Ishikawa (cell line): Measurements from ENCODE around the gene SAMD14.

Experiments
- CEBPB ChIP-seq: IDR thresholded peaks from 2 replicates; pipeline ENCODE4 v1.6.1; 2012
- CREB1 ChIP-seq: IDR thresholded peaks from 2 replicates; pipeline ENCODE4 v1.6.1; 2012; ENCODE audit warnings: low read depth
- EGR1 ChIP-seq: IDR thresholded peaks from 2 replicates; pipeline ENCODE4 v1.6.1; 2012
- EP300 ChIP-seq: IDR thresholded peaks from 2 replicates; pipeline ENCODE4 v1.6.1; 2012; ENCODE audit warnings: borderline replicate concordance
- FOXM1 ChIP-seq: IDR thresholded peaks from 2 replicates; pipeline ENCODE4 v1.6.1; 2012; ENCODE audit warnings: low read depth, borderline replicate concordance
- MAX ChIP-seq: IDR thresholded peaks from 2 replicates; pipeline ENCODE4 v1.6.1; 2012
- NFIC ChIP-seq: IDR thresholded peaks from 2 replicates; pipeline ENCODE4 v1.6.1; 2012
- RAD21 ChIP-seq: IDR thresholded peaks from 2 replicates; pipeline ENCODE4 v1.6.1; 2012; ENCODE audit warnings: low read depth
- REST ChIP-seq: IDR thresholded peaks from 2 replicates; pipeline ENCODE4 v1.6.1; 2012; ENCODE audit warnings: low read depth, mild to moderate bottlenecking
- TAF1 ChIP-seq: IDR thresholded peaks from 2 replicates; pipeline ENCODE4 v1.6.1; 2012; ENCODE audit warnings: low read depth, mild to moderate bottlenecking
- TCF12 ChIP-seq: IDR thresholded peaks from 2 replicates; pipeline ENCODE4 v1.6.1; 2012; ENCODE audit warnings: low read depth
- TEAD4 ChIP-seq: IDR thresholded peaks from 2 replicates; pipeline ENCODE4 v1.6.1; 2012
- USF1 ChIP-seq: IDR thresholded peaks from 2 replicates; pipeline ENCODE4 v1.6.1; 2012
- YY1 ChIP-seq: IDR thresholded peaks from 2 replicates; pipeline ENCODE4 v1.6.1; 2012; ENCODE audit warnings: low read depth
- ZBTB7A ChIP-seq: IDR thresholded peaks from 2 replicates; pipeline ENCODE4 v1.6.1; 2012; ENCODE audit warnings: low read depth

Gene SAMD14

GRCh38 chr17:50088952-50089825 lies 40.8 kb downstream of the SAMD14 start:
- TF ChIP-seq RAD21: no peak
- no peak for TF ChIP-seq ZBTB7A
- TF ChIP-seq MAX: no peak
- TF ChIP-seq REST: no peak
- TF ChIP-seq EP300: no peak
- TF ChIP-seq YY1: no peak
- no peak for TF ChIP-seq CREB1
- no peak for TF ChIP-seq EGR1
- no peak for TF ChIP-seq TEAD4
- TF ChIP-seq FOXM1: no peak
- TF ChIP-seq CEBPB: no peak
- TF ChIP-seq NFIC: no peak
- no peak for TF ChIP-seq TAF1
- no peak for TF ChIP-seq TCF12
- no peak for TF ChIP-seq USF1

- TF ChIP-seq YY1: no peak
- no peak for TF ChIP-seq REST
- no peak for TF ChIP-seq TCF12
- TF ChIP-seq CEBPB: no peak
- no peak for TF ChIP-seq USF1
- TF ChIP-seq TAF1: no peak
- TF ChIP-seq MAX: no peak
- no peak for TF ChIP-seq EP300
- no peak for TF ChIP-seq NFIC
- TF ChIP-seq RAD21: no peak
- TF ChIP-seq EGR1: no peak
- TF ChIP-seq FOXM1: no peak
- TF ChIP-seq TEAD4: no peak
- TF ChIP-seq CREB1: no peak
- TF ChIP-seq ZBTB7A: no peak
Observed at GRCh38 chr17:50087912-50088405, 42.0 kb downstream of the SAMD14 start.

GRCh38 chr17:50087246-50087911 lies 42.6 kb downstream of the SAMD14 start:
- peak; percentile 96 for TF ChIP-seq RAD21
- no peak for TF ChIP-seq MAX

- TF ChIP-seq FOXM1 (no peak), TEAD4 (no peak), MAX (no peak), TAF1 (no peak), EGR1 (no peak), TCF12 (no peak), EP300 (no peak), USF1 (no peak), ZBTB7A (no peak), CREB1 (no peak), NFIC (no peak), CEBPB (no peak), RAD21 (no peak), YY1 (no peak), REST (no peak)
Observed at GRCh38 chr17:50081757-50082156, 48.2 kb downstream of the SAMD14 start.
